Measurements from ENCODE around the gene BMP7.

Gene BMP7

GRCh38 chr20:57134804-57135203 is 131.6 kb downstream of the BMP7 start:
- H3K4me3 ChIP-seq (ENCODE audit: low read depth, low read length): no peak overlapping the region
- H3K27ac ChIP-seq (ENCODE audit: extremely low read depth, low read depth, low read length): no peak overlapping the region
- CTCF ChIA-PET: no interaction called here
- no peaks in the 10 kb centered on the region for H3K4me1 ChIP-seq (ENCODE audit: control insufficient read depth, insufficient read depth, low read length)
- POLR2A ChIA-PET: no interaction called here
- no peaks in the 10 kb centered on the region for H3K36me3 ChIP-seq (ENCODE audit: control insufficient read depth in 2 of 2, insufficient read depth in 1 of 2, low read length in 2 of 2)
- H3K9me3 ChIP-seq (ENCODE audit: control insufficient read depth, insufficient read depth, low read depth, low read length): no peaks in the 10 kb centered on the region
- TF ChIP-seq ZNF571 (tag by site-specific recombination; IDR thresholded peaks at IDR 0.05) (no peak), ZSCAN16 (tag by site-specific recombination; IDR thresholded peaks at IDR 0.05) (no peak), ZNF785 (tag by site-specific recombination; IDR thresholded peaks at IDR 0.05) (no peak), ZNF324 (tag by site-specific recombination; IDR thresholded peaks at IDR 0.05) (no peak), ZNF274 (IDR thresholded peaks at IDR 0.05; ENCODE audit: low read length) (no peak), ZNF274 (tag by site-specific recombination; IDR thresholded peaks at IDR 0.05; ENCODE audit: borderline replicate concordance) (no peak), ZFP3 (tag by site-specific recombination; IDR thresholded peaks at IDR 0.05; ENCODE audit: low read depth) (no peak), ZNF596 (tag by site-specific recombination; IDR thresholded peaks at IDR 0.05) (no peak), ZNF221 (tag by site-specific recombination; IDR thresholded peaks at IDR 0.05; ENCODE audit: borderline replicate concordance) (no peak), ZNF19 (tag by site-specific recombination; IDR thresholded peaks at IDR 0.05; ENCODE audit: low read depth) (no peak), ZNF660 (tag by site-specific recombination; IDR thresholded peaks at IDR 0.05) (no peak), ZNF157 (tag by site-specific recombination; IDR thresholded peaks at IDR 0.05) (no peak)

- H3K4me1 ChIP-seq (ENCODE audit: control insufficient read depth, insufficient read depth, low read length): no peaks in the 10 kb centered on the region
- TF ChIP-seq ZNF324 (tag by site-specific recombination; IDR thresholded peaks at IDR 0.05) (no peak), ZNF221 (tag by site-specific recombination; IDR thresholded peaks at IDR 0.05; ENCODE audit: borderline replicate concordance) (no peak), ZNF792 (tag by site-specific recombination; IDR thresholded peaks at IDR 0.05) (no peak), OSR2 (tag by site-specific recombination; IDR thresholded peaks at IDR 0.05) (no peak), ZBTB49 (tag by site-specific recombination; IDR thresholded peaks at IDR 0.05; ENCODE audit: low read depth) (no peak), ZSCAN5A (tag by site-specific recombination; IDR thresholded peaks at IDR 0.05) (no peak), ZNF423 (tag by site-specific recombination; IDR thresholded peaks at IDR 0.05) (no peak), ZNF175 (tag by site-specific recombination; IDR thresholded peaks at IDR 0.05) (no peak), ZNF449 (tag by site-specific recombination; IDR thresholded peaks at IDR 0.05) (no peak), ZNF580 (tag by site-specific recombination; IDR thresholded peaks at IDR 0.05) (no peak), OVOL3 (tag by site-specific recombination; IDR thresholded peaks at IDR 0.05) (no peak), TCF7L2 (IDR thresholded peaks at IDR 0.05; ENCODE audit: borderline replicate concordance, low read depth, low read length) (no peak), ZNF133 (tag by site-specific recombination; IDR thresholded peaks at IDR 0.05) (no peak), ZNF529 (tag by site-specific recombination; IDR thresholded peaks at IDR 0.05; ENCODE audit: insufficient replicate concordance) (no peak), WT1 (tag by site-specific recombination; IDR thresholded peaks at IDR 0.05) (no peak), ZNF473 (tag by site-specific recombination; IDR thresholded peaks at IDR 0.05) (no peak)
- H3K4me3 ChIP-seq (ENCODE audit: low read depth, low read length): no peak overlapping the region
- CTCF ChIA-PET: no interaction called here
- no peaks in the 10 kb centered on the region for H3K9me3 ChIP-seq (ENCODE audit: control insufficient read depth, insufficient read depth, low read depth, low read length)
- H3K36me3 ChIP-seq (ENCODE audit: control insufficient read depth in 2 of 2, insufficient read depth in 1 of 2, low read length in 2 of 2): no peaks in the 10 kb centered on the region
- H3K27ac ChIP-seq (ENCODE audit: extremely low read depth, low read depth, low read length): no peak overlapping the region
- POLR2A ChIA-PET: no interaction called here
Measured at GRCh38 chr20:57133926-57134650, 132.4 kb downstream of the BMP7 start.
